OCI-LY7 (cell line): ENCODE data around the gene PARD3. TPM values are rescaled to one million over a fixed set of nuclear protein-coding genes. Genes with fewer than 3 reads are reported as not detected.

Experiments used
- BruUV-seq: library from RNA; stranded (reverse); fragments of 400-500 nt; replicated peaks from 2 replicates; lab custom pipeline; 2021; lab: Mats Ljungman, UMichigan
- CTCF ChIA-PET: fragments of 300-600 bp; sonication (Branson Sonifier 250); formaldehyde crosslinking; loops from one replicate; lab custom pipeline; 2022; ENCODE audit warnings: antibody characterized with exemption; ENCODE audit not compliant: unreplicated experiment; lab: Charles Lee
- POLR2A ChIA-PET: fragments of 300-600 bp; sonication (Branson Sonifier 250); formaldehyde crosslinking; loops from one replicate; lab custom pipeline; 2022; ENCODE audit warnings: antibody characterized with exemption; lab: Charles Lee
- DNase-seq: peaks from one replicate; pipeline ENCODE4 v3.0.0-alpha.2; 2015; ENCODE audit warnings: low spot score
- H2AFZ ChIP-seq: fragments of 200-600 bp; sonication (generic), shearing (Covaris generic); 2 replicates; pipeline ENCODE4 v1.6.1; 2014; ENCODE audit warnings: mild to moderate bottlenecking, antibody characterized with exemption, low read length, moderate library complexity
- H3K27ac ChIP-seq: fragments of 200-600 bp; sonication (generic); 2 replicates; pipeline ENCODE4 v1.5.1; 2014; ENCODE audit warnings: mixed run types, low read depth, mild to moderate bottlenecking, moderate library complexity, low read length, inconsistent platforms; ENCODE audit not compliant: poor library complexity, severe bottlenecking
- H3K36me3 ChIP-seq: fragments of 200-600 bp; sonication (generic); 2 replicates; pipeline ENCODE4 v1.6.1; 2014; ENCODE audit warnings: mild to moderate bottlenecking, antibody characterized with exemption, low read length, moderate library complexity, mixed read lengths; ENCODE audit not compliant: insufficient read depth
- H3K4me1 ChIP-seq: fragments of 200-600 bp; sonication (generic); 2 replicates; pipeline ENCODE4 v1.5.1; 2014; ENCODE audit warnings: mild to moderate bottlenecking, low read length; ENCODE audit not compliant: insufficient read depth, poor library complexity, severe bottlenecking
- H3K4me2 ChIP-seq: fragments of 200-600 bp; sonication (generic); 2 replicates; pipeline ENCODE4 v1.6.1; 2014; ENCODE audit warnings: mild to moderate bottlenecking, low read length
- H3K4me3 ChIP-seq: fragments of 200-600 bp; sonication (generic); 2 replicates; pipeline ENCODE4 v1.5.1; 2014; ENCODE audit warnings: mild to moderate bottlenecking, low read depth, low read length; ENCODE audit not compliant: poor library complexity, severe bottlenecking
- H3K79me2 ChIP-seq: fragments of 200-600 bp; sonication (generic); 2 replicates; pipeline ENCODE4 v1.6.1; 2016; ENCODE audit warnings: low read depth, mild to moderate bottlenecking, low read length, moderate library complexity, mixed read lengths; ENCODE audit not compliant: insufficient read depth
- H3K9me2 ChIP-seq: fragments of 200-600 bp; sonication (generic); 2 replicates; pipeline ENCODE4 v1.6.1; 2016; ENCODE audit warnings: mild to moderate bottlenecking, low read length, mixed read lengths; ENCODE audit not compliant: insufficient read depth
- H3K9me3 ChIP-seq: fragments of 200-600 bp; sonication (generic); 2 replicates; pipeline ENCODE4 v1.6.1; 2014; ENCODE audit warnings: mild to moderate bottlenecking, mixed run types, low read length, mixed read lengths
- H4K20me1 ChIP-seq: fragments of 200-600 bp; sonication (generic); 2 replicates; pipeline ENCODE4 v1.6.1; 2014; ENCODE audit warnings: mild to moderate bottlenecking, antibody characterized with exemption, low read length, moderate library complexity, mixed read lengths; ENCODE audit not compliant: insufficient read depth
- EZH2phosphoT487 ChIP-seq: fragments of 200-600 bp; sonication (generic); IDR thresholded peaks from 2 replicates; pipeline ENCODE4 v1.6.1; 2018; ENCODE audit warnings: low read depth, borderline replicate concordance, mild to moderate bottlenecking, mixed run types, antibody characterized with exemption, low read length, moderate library complexity, mixed read lengths
- intact Hi-C: fragments of 100-400 bp; cut with micrococcal nuclease; formaldehyde crosslinking; loops from one replicate; pipeline ENCODE4 v1.10.0; 2022; ENCODE audit not compliant: unreplicated experiment
- total RNA-seq, 2 experiments: library from RNA; depleted of rRNA in 1 of 2; stranded (reverse); fragments of >200 nt in 1 of 2; shearing (Covaris generic) in 1 of 2; gene quantifications; 2 replicates each; pipeline ENCODE4 v1.2.3, GENCODE V29; 2014 to 2022
- TF ChIP-seq, protein P1 (sequence below): fragments of 200-600 bp; sonication (generic); conservative IDR thresholded peaks from 2 replicates; pipeline ENCODE4 v1.5.1; 2014; ENCODE audit warnings: mild to moderate bottlenecking, antibody characterized with exemption, low read length, moderate library complexity, mixed read lengths

Gene PARD3
- total RNA-seq, 2 experiments from 2014 or later = not detected

DNA sequence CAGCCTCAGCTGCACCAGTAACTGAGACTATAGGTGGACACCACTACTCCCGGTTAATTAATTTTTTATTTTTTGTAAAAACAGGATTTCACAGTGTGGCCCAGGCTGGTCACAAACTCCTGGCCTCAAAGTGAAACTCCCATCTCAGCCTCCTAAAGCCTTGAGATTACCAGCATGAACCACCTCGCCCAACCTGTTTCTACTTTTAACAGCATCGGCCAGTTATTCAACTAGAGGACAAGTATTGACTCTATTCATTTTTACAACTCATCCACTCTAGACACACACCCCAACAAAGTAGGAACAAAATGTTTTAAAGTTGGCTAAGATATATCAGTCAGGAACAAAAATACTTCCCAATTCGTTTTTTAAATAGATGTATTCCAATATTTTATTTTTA, 334.8 kb downstream of the PARD3 start:
- BruUV-seq = no TSS peak
- no peaks in the 10 kb centered on the region for H3K9me2 ChIP-seq
- no peak overlapping the region for H3K4me3 ChIP-seq
- no peak overlapping the region for H3K4me2 ChIP-seq
- no peaks in the 10 kb centered on the region for H3K9me3 ChIP-seq
- TF ChIP-seq EZH2phosphoT487 = no peak
- TF ChIP-seq, protein P1, sequence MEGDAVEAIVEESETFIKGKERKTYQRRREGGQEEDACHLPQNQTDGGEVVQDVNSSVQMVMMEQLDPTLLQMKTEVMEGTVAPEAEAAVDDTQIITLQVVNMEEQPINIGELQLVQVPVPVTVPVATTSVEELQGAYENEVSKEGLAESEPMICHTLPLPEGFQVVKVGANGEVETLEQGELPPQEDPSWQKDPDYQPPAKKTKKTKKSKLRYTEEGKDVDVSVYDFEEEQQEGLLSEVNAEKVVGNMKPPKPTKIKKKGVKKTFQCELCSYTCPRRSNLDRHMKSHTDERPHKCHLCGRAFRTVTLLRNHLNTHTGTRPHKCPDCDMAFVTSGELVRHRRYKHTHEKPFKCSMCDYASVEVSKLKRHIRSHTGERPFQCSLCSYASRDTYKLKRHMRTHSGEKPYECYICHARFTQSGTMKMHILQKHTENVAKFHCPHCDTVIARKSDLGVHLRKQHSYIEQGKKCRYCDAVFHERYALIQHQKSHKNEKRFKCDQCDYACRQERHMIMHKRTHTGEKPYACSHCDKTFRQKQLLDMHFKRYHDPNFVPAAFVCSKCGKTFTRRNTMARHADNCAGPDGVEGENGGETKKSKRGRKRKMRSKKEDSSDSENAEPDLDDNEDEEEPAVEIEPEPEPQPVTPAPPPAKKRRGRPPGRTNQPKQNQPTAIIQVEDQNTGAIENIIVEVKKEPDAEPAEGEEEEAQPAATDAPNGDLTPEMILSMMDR = no peak
- H3K27ac ChIP-seq = no peak overlapping the region
- ChIA-PET CTCF (no interaction called here), POLR2A (interaction anchor here (0.7 kb wide), 1 partner anchor 8 kb away, joined by 6 read pairs; no protein-coding TSS in a partner anchor)
- no peak overlapping the region for H2AFZ ChIP-seq
- intact Hi-C loops = no loop called here
- DNase-seq = no peak
- no peaks in the 10 kb centered on the region for H3K36me3 ChIP-seq
- no peaks in the 10 kb centered on the region for H3K79me2 ChIP-seq
- H3K4me1 ChIP-seq = no peaks in the 10 kb centered on the region
- no peaks in the 10 kb centered on the region for H4K20me1 ChIP-seq

DNA sequence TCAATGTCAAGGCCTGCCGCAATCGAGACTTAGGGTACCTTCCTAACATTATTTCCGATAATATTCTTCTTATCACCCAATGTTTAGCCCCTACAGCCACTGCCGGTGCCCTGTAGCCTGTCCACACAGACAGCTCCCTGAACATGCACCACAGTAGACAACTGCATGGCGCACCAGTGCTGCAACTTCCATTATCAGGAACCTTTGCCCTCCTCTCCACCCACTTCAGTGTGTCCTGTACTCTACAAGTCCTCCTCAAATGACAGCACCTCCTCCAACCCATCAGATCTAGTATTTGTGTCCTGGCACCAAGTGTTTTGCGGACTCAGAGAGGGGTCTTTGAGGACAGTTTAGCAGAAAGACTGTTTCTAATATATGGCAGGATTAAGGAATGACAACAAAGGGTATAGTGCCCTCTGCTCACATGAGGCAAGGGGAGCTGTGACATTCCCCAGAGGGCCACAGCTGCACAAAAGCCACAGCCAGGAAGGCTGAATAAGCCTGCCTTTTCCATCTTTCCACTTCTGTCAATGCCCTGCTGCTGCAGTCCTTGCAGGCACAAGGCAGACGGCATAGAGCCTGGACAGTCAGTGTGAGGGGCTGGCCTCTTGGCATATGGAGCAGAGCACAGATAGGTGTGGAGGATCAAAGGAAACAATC, 335.4 kb downstream of the PARD3 start:
- no peaks in the 10 kb centered on the region for H3K9me2 ChIP-seq
- BruUV-seq = no TSS peak
- no peaks in the 10 kb centered on the region for H3K9me3 ChIP-seq
- intact Hi-C loops = no loop called here
- H3K27ac ChIP-seq = no peak overlapping the region
- ChIA-PET POLR2A (no interaction called here), CTCF (no interaction called here)
- no peak overlapping the region for H2AFZ ChIP-seq
- H3K4me3 ChIP-seq = no peak overlapping the region
- no peak overlapping the region for H3K4me2 ChIP-seq
- no peaks in the 10 kb centered on the region for H4K20me1 ChIP-seq
- H3K36me3 ChIP-seq = no peaks in the 10 kb centered on the region
- TF ChIP-seq EZH2phosphoT487 = no peak
- TF ChIP-seq, protein P1 = no peak
- no peak for DNase-seq
- H3K4me1 ChIP-seq = no peaks in the 10 kb centered on the region
- no peaks in the 10 kb centered on the region for H3K79me2 ChIP-seq

DNA sequence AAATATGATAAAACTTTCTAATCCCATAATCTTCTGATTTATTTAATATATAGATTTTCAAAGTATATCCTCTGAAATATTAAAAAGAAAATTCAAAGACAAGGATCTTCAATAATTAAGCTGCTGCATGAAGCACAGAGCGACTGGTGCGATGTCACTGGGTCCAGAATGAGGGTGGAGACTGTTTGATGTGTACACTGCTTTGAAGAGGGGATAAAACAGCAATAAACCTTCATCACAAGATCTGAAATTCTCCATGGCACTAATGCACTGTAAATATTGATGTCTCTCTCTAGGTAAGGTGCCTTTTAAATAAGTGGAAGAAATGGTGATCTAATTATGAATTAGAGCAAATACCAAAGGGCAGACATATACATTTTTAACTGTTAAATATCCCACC, 337.8 kb downstream of the PARD3 start:
- no peaks in the 10 kb centered on the region for H3K4me1 ChIP-seq
- no peaks in the 10 kb centered on the region for H3K79me2 ChIP-seq
- no peaks in the 10 kb centered on the region for H3K9me2 ChIP-seq
- intact Hi-C loops = no loop called here
- H2AFZ ChIP-seq = no peak overlapping the region
- CTCF ChIA-PET = no interaction called here
- POLR2A ChIA-PET = no interaction called here
- H3K4me2 ChIP-seq = no peak overlapping the region
- TF ChIP-seq, protein P1 = no peak
- no peak for TF ChIP-seq EZH2phosphoT487
- H4K20me1 ChIP-seq = no peaks in the 10 kb centered on the region
- no peak overlapping the region for H3K4me3 ChIP-seq
- H3K36me3 ChIP-seq = no peaks in the 10 kb centered on the region
- H3K27ac ChIP-seq = no peak overlapping the region
- no peak for DNase-seq
- BruUV-seq = no TSS peak
- no peaks in the 10 kb centered on the region for H3K9me3 ChIP-seq
